B cell (primary cell): ENCODE measurements around the gene CTSA. TPM values are rescaled to one million over a fixed set of nuclear protein-coding genes. Genes with fewer than 3 reads are reported as not detected.

Experiments
- polyA plus RNA-seq: library from polyadenylated mRNA; depleted of rRNA; stranded (reverse); fragments of >200 nt; gene quantifications from 2 replicates; pipeline ENCODE4 v1.2.3, GENCODE V29; 2012
- total RNA-seq, 2 donors: library from RNA; stranded (reverse); fragments of 120-200 nt in 1 of 2; gene quantifications; 1 replicate in 1 of 2; 2 replicates in 1 of 2; pipeline versions ENCODE4 v1.2.3 to v1.2.4, GENCODE V29; 2013 to 2022

The CTSA gene
- total and polyA plus RNA-seq, 2 donors (not counting 1 experiment from before 2014, with no cell fraction given) = 100 to 107 TPM

Other genes starting within 250 kb of the CTSA start
- gene WFDC11, start 221.1 kb upstream of the CTSA start, total RNA-seq = not detected in 2 replicates
- not detected in 2 replicates for gene WFDC11, start 221.1 kb upstream of the CTSA start, polyA plus RNA-seq
- not detected in 2 replicates for gene WFDC13, start 189.3 kb upstream of the CTSA start, total RNA-seq
- gene WFDC13, start 189.3 kb upstream of the CTSA start, polyA plus RNA-seq = not detected in 2 replicates
- gene WFDC10B, start 186.3 kb upstream of the CTSA start, total RNA-seq = not detected in 2 replicates
- 0.30 TPM in 1 of 2 replicates, not detected in the other for gene WFDC10B, start 186.3 kb upstream of the CTSA start, polyA plus RNA-seq
- not detected in 2 replicates for gene SPINT4, start 169.0 kb upstream of the CTSA start, total RNA-seq
- gene SPINT4, start 169.0 kb upstream of the CTSA start, polyA plus RNA-seq = not detected in 2 replicates
- gene WFDC3, start 99.5 kb upstream of the CTSA start, total RNA-seq = not detected in 2 replicates
- gene WFDC3, start 99.5 kb upstream of the CTSA start, polyA plus RNA-seq = 0.26 TPM in 1 of 2 replicates, not detected in the other
- gene DNTTIP1, start 99.4 kb upstream of the CTSA start, total RNA-seq = 20.1 and 27.3 TPM in 2 replicates
- gene DNTTIP1, start 99.4 kb upstream of the CTSA start, polyA plus RNA-seq = 20.9 and 25.3 TPM in 2 replicates
- gene UBE2C, start 78.7 kb upstream of the CTSA start, total RNA-seq = 0.54 TPM in 1 of 2 replicates, not detected in the other
- gene UBE2C, start 78.7 kb upstream of the CTSA start, polyA plus RNA-seq = 0.95 and 2.4 TPM in 2 replicates
- 0.46 TPM in 1 of 2 replicates, not detected in the other for gene TNNC2, start 64.0 kb upstream of the CTSA start, total RNA-seq
- gene TNNC2, start 64.0 kb upstream of the CTSA start, polyA plus RNA-seq = 0.33 and 2.4 TPM in 2 replicates
- gene SNX21, start 57.5 kb upstream of the CTSA start, total RNA-seq = 1.7 and 2.4 TPM in 2 replicates
- gene SNX21, start 57.5 kb upstream of the CTSA start, polyA plus RNA-seq = 0.95 and 2.2 TPM in 2 replicates
- 27.1 and 32.4 TPM in 2 replicates for gene ACOT8, start 33.9 kb upstream of the CTSA start, total RNA-seq
- 43.1 and 64.7 TPM in 2 replicates for gene ACOT8, start 33.9 kb upstream of the CTSA start, polyA plus RNA-seq
- gene ZSWIM3, start 33.7 kb upstream of the CTSA start, total RNA-seq = 7.1 and 7.8 TPM in 2 replicates
- 3.0 and 4.0 TPM in 2 replicates for gene ZSWIM3, start 33.7 kb upstream of the CTSA start, polyA plus RNA-seq
- gene ZSWIM1, start 10.1 kb upstream of the CTSA start, total RNA-seq = 15.7 and 18.5 TPM in 2 replicates
- gene ZSWIM1, start 10.1 kb upstream of the CTSA start, polyA plus RNA-seq = 2.8 and 5.4 TPM in 2 replicates
- gene SPATA25, start 3.7 kb upstream of the CTSA start, total RNA-seq = 2.4 and 2.9 TPM in 2 replicates
- 2.5 and 2.9 TPM in 2 replicates for gene SPATA25, start 3.7 kb upstream of the CTSA start, polyA plus RNA-seq
- 4.1 and 5.4 TPM in 2 replicates for gene NEURL2, start 127 bp upstream of the CTSA start, total RNA-seq
- gene NEURL2, start 127 bp upstream of the CTSA start, polyA plus RNA-seq = 1.6 and 3.3 TPM in 2 replicates
- gene PLTP, start 20.8 kb downstream of the CTSA start, total RNA-seq = 1.4 and 1.7 TPM in 2 replicates
- gene PLTP, start 20.8 kb downstream of the CTSA start, polyA plus RNA-seq = 2.0 and 4.0 TPM in 2 replicates
- gene PCIF1, start 43.3 kb downstream of the CTSA start, total RNA-seq = 78.9 and 79.2 TPM in 2 replicates
- 70.0 and 74.2 TPM in 2 replicates for gene PCIF1, start 43.3 kb downstream of the CTSA start, polyA plus RNA-seq
- 62.7 and 64.8 TPM in 2 replicates for gene ZNF335, start 80.9 kb downstream of the CTSA start, total RNA-seq
- gene ZNF335, start 80.9 kb downstream of the CTSA start, polyA plus RNA-seq = 49.8 and 62.3 TPM in 2 replicates
- gene MMP9, start 117.6 kb downstream of the CTSA start, total RNA-seq = 4.0 and 4.4 TPM in 2 replicates
- gene MMP9, start 117.6 kb downstream of the CTSA start, polyA plus RNA-seq = 0.19 and 0.75 TPM in 2 replicates
- 0.32 TPM in 1 of 2 replicates, not detected in the other for gene SLC12A5, start 137.9 kb downstream of the CTSA start, total RNA-seq
- not detected in 2 replicates for gene SLC12A5, start 137.9 kb downstream of the CTSA start, polyA plus RNA-seq
- 41.6 and 44.1 TPM in 2 replicates for gene NCOA5, start 198.6 kb downstream of the CTSA start, total RNA-seq
- gene NCOA5, start 198.6 kb downstream of the CTSA start, polyA plus RNA-seq = 26.0 and 28.8 TPM in 2 replicates
- 206 and 210 TPM in 2 replicates for gene CD40, start 227.0 kb downstream of the CTSA start, total RNA-seq
- 154 and 215 TPM in 2 replicates for gene CD40, start 227.0 kb downstream of the CTSA start, polyA plus RNA-seq